ENCODE data around the gene PADI4. TPM values are rescaled to one million over a fixed set of nuclear protein-coding genes. Genes with fewer than 3 reads are reported as not detected.

Gene PADI4
- total RNA-seq, 1 donor from 2014 or later, result 1.0 TPM

DNA sequence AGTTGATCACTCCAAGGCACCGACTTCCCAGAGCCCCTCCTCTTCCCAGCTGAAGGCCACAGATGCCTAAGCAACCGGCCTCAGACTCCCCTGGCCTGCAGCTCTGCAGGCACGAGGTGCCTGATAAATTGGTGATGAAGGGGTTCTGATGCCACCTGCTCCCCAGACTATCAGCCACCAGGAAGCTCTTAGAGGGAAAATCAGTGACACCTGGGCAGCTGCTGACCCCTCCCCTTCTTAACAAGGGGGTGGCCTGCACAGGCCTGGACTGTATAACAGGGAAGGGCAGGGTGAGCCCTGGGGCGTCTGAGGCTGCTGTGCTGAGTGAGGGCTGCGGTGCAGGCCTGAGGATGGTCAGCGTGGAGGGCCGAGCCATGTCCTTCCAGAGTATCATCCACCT lies 63.9 kb downstream of the PADI4 start, which contains the start of gene PADI6:
Gene PADI6 (plus strand): TSS at position 301 of the 400 bp plus-strand sequence. CDS start 50 bp downstream, at position 351.
- H3K4me1 ChIP-seq (ENCODE audit: control insufficient read depth in 3 of 3, insufficient read depth in 3 of 3, low read length in 3 of 3), result no peaks in the 10 kb centered on the region
- H3K36me3 ChIP-seq (ENCODE audit: control insufficient read depth in 3 of 3, insufficient read depth in 3 of 3, low read length in 3 of 3), result no peaks in the 10 kb centered on the region
- H3K9me3 ChIP-seq (ENCODE audit: control insufficient read depth in 3 of 3, low read length in 3 of 3), result no peaks in the 10 kb centered on the region
- no peak within 1 kb of the TSS for H3K4me3 ChIP-seq (ENCODE audit: low read length in 3 of 3)
- H3K27ac ChIP-seq (ENCODE audit: low read depth, low read length), result no peak within 1 kb of the TSS
- H3K27me3 ChIP-seq (ENCODE audit: control insufficient read depth in 3 of 3, insufficient read depth in 3 of 3, low read length in 3 of 3), result peaks cover 5 to 36% (median 31%) of the 10 kb centered on the region in 3 donors
- no peak within 1 kb of the TSS for H3K9ac ChIP-seq (ENCODE audit: low read depth in 1 of 3, low read length in 3 of 3)

DNA sequence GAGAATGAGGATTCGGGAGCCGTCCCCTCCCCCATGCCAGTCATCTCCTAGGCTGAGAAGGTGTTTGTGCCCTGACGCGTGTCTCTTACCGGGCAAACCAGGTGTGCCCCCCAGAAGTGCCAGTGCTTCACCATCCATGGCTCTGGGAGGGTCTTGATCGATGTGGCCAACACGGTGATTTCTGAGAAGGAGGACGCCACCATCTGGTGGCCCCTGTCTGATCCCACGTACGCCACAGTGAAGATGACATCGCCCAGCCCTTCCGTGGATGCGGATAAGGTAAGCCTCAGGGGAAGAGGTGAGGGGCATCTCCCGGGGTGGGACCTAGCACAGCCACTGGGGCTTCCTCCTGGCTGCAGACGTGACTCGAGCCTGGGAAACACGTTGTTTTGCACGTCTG lies 65.0 kb downstream of the PADI4 start:
- Histone ChIP-seq H3K27ac (ENCODE audit: low read depth, low read length) (no peak overlapping the region), H3K9ac (ENCODE audit: low read depth in 1 of 3, low read length in 3 of 3) (no peak overlapping the region), H3K36me3 (ENCODE audit: control insufficient read depth in 3 of 3, insufficient read depth in 3 of 3, low read length in 3 of 3) (no peaks in the 10 kb centered on the region), H3K4me1 (ENCODE audit: control insufficient read depth in 3 of 3, insufficient read depth in 3 of 3, low read length in 3 of 3) (no peaks in the 10 kb centered on the region), H3K27me3 (ENCODE audit: control insufficient read depth in 3 of 3, insufficient read depth in 3 of 3, low read length in 3 of 3) (peaks cover 8 to 41% (median 32%) of the 10 kb centered on the region in 3 donors), H3K4me3 (ENCODE audit: low read length in 3 of 3) (no peak overlapping the region), H3K9me3 (ENCODE audit: control insufficient read depth in 3 of 3, low read length in 3 of 3) (no peaks in the 10 kb centered on the region)

DNA sequence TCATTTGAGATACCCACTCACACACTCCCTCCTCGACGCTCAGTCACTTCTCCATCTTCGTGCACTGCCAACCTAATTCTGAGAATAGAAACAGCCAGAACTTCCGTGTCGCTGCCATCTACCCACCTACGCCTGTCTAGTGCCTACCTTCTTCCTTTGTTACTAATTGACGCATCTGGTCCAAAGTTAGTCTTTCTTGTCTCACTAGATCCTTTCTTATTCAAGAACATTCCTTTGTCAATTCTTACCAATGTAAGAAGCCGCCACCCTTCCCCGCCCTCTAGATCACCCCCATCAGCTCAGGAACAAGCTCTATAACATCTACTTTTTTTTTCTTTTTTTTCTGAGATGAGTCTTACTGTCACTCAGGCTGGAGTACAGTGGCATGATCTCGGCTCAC lies 67.7 kb downstream of the PADI4 start:
- Histone ChIP-seq H3K27ac (ENCODE audit: low read depth, low read length) (no peak overlapping the region), H3K36me3 (ENCODE audit: control insufficient read depth in 3 of 3, insufficient read depth in 3 of 3, low read length in 3 of 3) (no peaks in the 10 kb centered on the region), H3K4me1 (ENCODE audit: control insufficient read depth in 3 of 3, insufficient read depth in 3 of 3, low read length in 3 of 3) (no peaks in the 10 kb centered on the region), H3K9ac (ENCODE audit: low read depth in 1 of 3, low read length in 3 of 3) (no peak overlapping the region), H3K4me3 (ENCODE audit: low read length in 3 of 3) (no peak overlapping the region), H3K27me3 (ENCODE audit: control insufficient read depth in 3 of 3, insufficient read depth in 3 of 3, low read length in 3 of 3) (peaks cover 12 to 43% (median 39%) of the 10 kb centered on the region in 3 donors), H3K9me3 (ENCODE audit: control insufficient read depth in 3 of 3, low read length in 3 of 3) (no peaks in the 10 kb centered on the region)

DNA sequence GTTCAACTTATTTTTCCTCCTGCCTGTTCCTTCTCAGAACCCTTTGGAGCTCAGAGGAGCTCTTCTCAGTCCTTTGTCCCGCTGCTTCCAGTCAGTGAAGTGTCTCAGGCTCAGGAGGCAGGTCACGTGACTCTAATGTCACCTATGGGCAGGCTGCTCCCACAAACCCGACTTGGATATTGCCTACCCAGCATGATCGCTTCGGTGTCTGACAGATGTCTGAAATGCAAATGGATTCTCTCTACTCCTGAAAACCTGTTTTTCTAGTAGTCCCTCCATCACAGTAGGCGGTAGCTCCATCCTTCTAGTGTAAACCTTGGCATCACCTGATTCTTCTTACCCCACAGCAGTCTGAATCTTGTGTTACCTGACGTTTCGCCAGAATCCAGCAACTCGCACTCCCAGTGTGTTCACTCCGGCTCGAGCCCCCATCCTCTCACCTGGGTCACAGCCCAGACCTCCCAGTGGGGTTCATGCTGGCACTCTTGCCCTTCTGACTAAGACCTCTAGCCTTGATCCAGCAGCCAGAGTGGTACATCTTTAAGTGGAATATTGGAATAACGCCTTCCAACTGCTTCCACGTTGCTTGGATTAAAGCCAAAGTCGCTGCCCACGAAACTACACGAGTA lies 69.4 kb downstream of the PADI4 start:
- Histone ChIP-seq H3K4me3 (ENCODE audit: low read length in 3 of 3) (no peak overlapping the region), H3K9ac (ENCODE audit: low read depth in 1 of 3, low read length in 3 of 3) (no peak overlapping the region), H3K27ac (ENCODE audit: low read depth, low read length) (no peak overlapping the region), H3K4me1 (ENCODE audit: control insufficient read depth in 3 of 3, insufficient read depth in 3 of 3, low read length in 3 of 3) (no peaks in the 10 kb centered on the region), H3K36me3 (ENCODE audit: control insufficient read depth in 3 of 3, insufficient read depth in 3 of 3, low read length in 3 of 3) (no peaks in the 10 kb centered on the region), H3K9me3 (ENCODE audit: control insufficient read depth in 3 of 3, low read length in 3 of 3) (no peaks in the 10 kb centered on the region), H3K27me3 (ENCODE audit: control insufficient read depth in 3 of 3, insufficient read depth in 3 of 3, low read length in 3 of 3) (peaks cover 12 to 38% (median 33%) of the 10 kb centered on the region in 3 donors)

- Histone ChIP-seq H3K27me3 (ENCODE audit: control insufficient read depth in 3 of 3, insufficient read depth in 3 of 3, low read length in 3 of 3) (peaks cover 12 to 36% (median 33%) of the 10 kb centered on the region in 3 donors), H3K9me3 (ENCODE audit: control insufficient read depth in 3 of 3, low read length in 3 of 3) (no peaks in the 10 kb centered on the region), H3K9ac (ENCODE audit: low read depth in 1 of 3, low read length in 3 of 3) (no peak overlapping the region), H3K4me1 (ENCODE audit: control insufficient read depth in 3 of 3, insufficient read depth in 3 of 3, low read length in 3 of 3) (no peaks in the 10 kb centered on the region), H3K4me3 (ENCODE audit: low read length in 3 of 3) (no peak overlapping the region), H3K27ac (ENCODE audit: low read depth, low read length) (no peak overlapping the region), H3K36me3 (ENCODE audit: control insufficient read depth in 3 of 3, insufficient read depth in 3 of 3, low read length in 3 of 3) (no peaks in the 10 kb centered on the region)
These were observed 73.2 kb downstream of the PADI4 start for GRCh38 chr1:17381161-17381560.

DNA sequence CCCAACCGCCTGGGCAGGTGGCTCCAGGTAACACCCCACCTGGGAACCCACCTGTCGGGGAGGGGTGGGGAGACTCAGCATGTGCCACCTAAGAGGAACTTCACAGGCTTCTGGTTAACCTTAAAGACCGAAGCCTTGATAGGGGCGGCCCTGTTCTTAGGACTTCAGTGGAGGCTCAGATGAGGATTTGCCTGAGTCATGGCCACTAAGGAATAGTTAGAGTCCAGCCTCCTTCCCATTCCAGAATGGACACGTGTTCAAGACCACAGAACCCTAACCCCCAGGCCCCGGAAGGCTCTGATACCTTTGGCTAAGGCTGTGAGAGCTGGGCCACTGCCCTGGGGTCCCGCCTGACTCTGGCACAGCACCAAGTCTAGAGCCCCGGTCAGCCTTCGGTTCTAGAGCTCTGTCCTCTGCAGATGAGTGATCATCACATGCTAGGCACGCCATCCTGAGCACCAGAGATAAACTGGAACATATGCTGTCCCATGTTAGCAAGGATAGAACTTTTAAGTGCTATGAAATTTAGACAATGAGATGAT lies 84.3 kb downstream of the PADI4 start:
- Histone ChIP-seq H3K4me1 (ENCODE audit: control insufficient read depth in 3 of 3, insufficient read depth in 3 of 3, low read length in 3 of 3) (no peaks in the 10 kb centered on the region), H3K9me3 (ENCODE audit: control insufficient read depth in 3 of 3, low read length in 3 of 3) (no peaks in the 10 kb centered on the region), H3K27ac (ENCODE audit: low read depth, low read length) (no peak overlapping the region), H3K9ac (ENCODE audit: low read depth in 1 of 3, low read length in 3 of 3) (no peak overlapping the region), H3K4me3 (ENCODE audit: low read length in 3 of 3) (no peak overlapping the region), H3K36me3 (ENCODE audit: control insufficient read depth in 3 of 3, insufficient read depth in 3 of 3, low read length in 3 of 3) (no peaks in the 10 kb centered on the region), H3K27me3 (ENCODE audit: control insufficient read depth in 3 of 3, insufficient read depth in 3 of 3, low read length in 3 of 3) (peaks cover 0 to 15% (median 12%) of the 10 kb centered on the region in 3 donors)

GRCh38 chr1:17393230-17393629 lies 85.2 kb downstream of the PADI4 start:
- Histone ChIP-seq H3K36me3 (ENCODE audit: control insufficient read depth in 3 of 3, insufficient read depth in 3 of 3, low read length in 3 of 3) (no peaks in the 10 kb centered on the region), H3K4me3 (ENCODE audit: low read length in 3 of 3) (no peak overlapping the region), H3K27ac (ENCODE audit: low read depth, low read length) (no peak overlapping the region), H3K9me3 (ENCODE audit: control insufficient read depth in 3 of 3, low read length in 3 of 3) (no peaks in the 10 kb centered on the region), H3K4me1 (ENCODE audit: control insufficient read depth in 3 of 3, insufficient read depth in 3 of 3, low read length in 3 of 3) (no peaks in the 10 kb centered on the region), H3K27me3 (ENCODE audit: control insufficient read depth in 3 of 3, insufficient read depth in 3 of 3, low read length in 3 of 3) (peaks cover 0 to 15% (median 15%) of the 10 kb centered on the region in 3 donors), H3K9ac (ENCODE audit: low read depth in 1 of 3, low read length in 3 of 3) (no peak overlapping the region)

DNA sequence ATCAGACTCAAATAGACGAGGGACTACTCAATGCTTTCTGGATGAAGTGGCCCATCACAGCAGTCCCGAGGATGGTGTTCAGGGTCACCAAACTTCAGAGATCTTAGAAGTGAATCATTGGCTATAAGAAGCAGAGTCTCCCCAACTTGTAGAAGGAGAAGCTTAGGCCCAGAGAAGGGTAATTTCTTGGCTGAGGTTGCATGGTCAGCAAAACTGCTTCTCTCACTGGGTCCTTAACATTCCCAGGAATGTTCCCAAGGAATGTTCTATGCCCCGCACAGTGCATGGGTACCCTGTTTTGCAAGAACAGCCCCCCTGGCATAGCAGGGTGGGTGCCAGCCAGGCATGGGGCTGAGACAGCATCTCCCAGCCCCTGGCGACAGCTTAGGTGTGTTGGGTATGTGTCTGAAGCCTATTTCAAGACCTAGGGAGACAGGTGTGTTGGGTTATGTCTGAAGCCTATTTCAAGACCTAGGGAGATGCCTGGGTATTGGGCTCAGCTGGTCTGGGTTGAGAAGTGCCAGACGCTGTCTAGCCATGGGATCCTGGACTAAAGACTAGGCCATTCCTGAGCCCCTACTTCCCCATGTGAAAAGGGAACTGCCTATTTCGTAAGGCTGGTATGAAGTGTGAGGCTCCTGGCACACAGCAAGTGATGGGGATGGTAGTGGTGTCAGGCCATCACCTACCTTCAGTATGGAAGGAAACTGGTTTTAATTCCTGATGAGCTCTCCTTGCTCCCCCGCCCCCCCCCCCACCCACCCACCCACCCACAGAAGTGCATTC lies 90.1 kb downstream of the PADI4 start:
- Histone ChIP-seq H3K4me3 (ENCODE audit: low read length in 3 of 3) (no peak overlapping the region), H3K27ac (ENCODE audit: low read depth, low read length) (no peak overlapping the region), H3K9ac (ENCODE audit: low read depth in 1 of 3, low read length in 3 of 3) (no peak overlapping the region), H3K4me1 (ENCODE audit: control insufficient read depth in 3 of 3, insufficient read depth in 3 of 3, low read length in 3 of 3) (no peaks in the 10 kb centered on the region), H3K27me3 (ENCODE audit: control insufficient read depth in 3 of 3, insufficient read depth in 3 of 3, low read length in 3 of 3) (peaks cover 0 to 6% (median 3%) of the 10 kb centered on the region in 3 donors), H3K36me3 (ENCODE audit: control insufficient read depth in 3 of 3, insufficient read depth in 3 of 3, low read length in 3 of 3) (no peaks in the 10 kb centered on the region), H3K9me3 (ENCODE audit: control insufficient read depth in 3 of 3, low read length in 3 of 3) (no peaks in the 10 kb centered on the region)

- H3K4me1 ChIP-seq (ENCODE audit: control insufficient read depth in 3 of 3, insufficient read depth in 3 of 3, low read length in 3 of 3), result peaks cover 1 to 2% (median 2%) of the 10 kb centered on the region in 3 donors
- H3K9me3 ChIP-seq (ENCODE audit: control insufficient read depth in 3 of 3, low read length in 3 of 3), result no peaks in the 10 kb centered on the region
- peaks cover 0 to 3% (median 0%) of the 10 kb centered on the region in 3 donors for H3K27me3 ChIP-seq (ENCODE audit: control insufficient read depth in 3 of 3, insufficient read depth in 3 of 3, low read length in 3 of 3)
- H3K36me3 ChIP-seq (ENCODE audit: control insufficient read depth in 3 of 3, insufficient read depth in 3 of 3, low read length in 3 of 3), result no peaks in the 10 kb centered on the region
- H3K4me3 ChIP-seq (ENCODE audit: low read length in 3 of 3), result no peak overlapping the region
- H3K27ac ChIP-seq (ENCODE audit: low read depth, low read length), result no peak overlapping the region
- H3K9ac ChIP-seq (ENCODE audit: low read depth in 1 of 3, low read length in 3 of 3), result no peak overlapping the region
These were observed 92.8 kb downstream of the PADI4 start for GRCh38 chr1:17400725-17401341.
